Measurements from ENCODE around the gene SLC16A3. TPM values are rescaled to one million over a fixed set of nuclear protein-coding genes. Genes with fewer than 3 reads are reported as not detected.

Gene SLC16A3
- total and polyA plus RNA-seq, 9 of the 15 experiments (the other 6 are each of a cell fraction or from before 2014, with no cell fraction given): 0.11 to 5.4 (median 1.2) TPM; not detected in 2

GRCh38 chr17:82216301-82217119 is 12.3 kb upstream of the SLC16A3 start:
- Histone ChIP-seq H2AFZ (ENCODE audit: low read depth, low read length) (peak overlapping the region; percentile 90), H3K4me2 (ENCODE audit: insufficient read depth, low read length) (no peak overlapping the region), H3K79me2 (ENCODE audit: control insufficient read depth, insufficient read depth, low read length) (peaks cover 20% of the 10 kb centered on the region), H3K9ac (ENCODE audit: insufficient read depth in 1 of 2, low read depth in 2 of 2, low read length in 2 of 2) (peak overlapping the region; percentile 78 to 92; a peak in 3 of 4 replicates), H3K27ac (ENCODE audit: extremely low read depth, low read depth, low read length) (peak overlapping the region; percentile 98), H3K4me3 (no peak overlapping the region), H3K36me3 (ENCODE audit: control insufficient read depth, insufficient read depth, low read length) (no peaks in the 10 kb centered on the region), H3K9me1 (ENCODE audit: control insufficient read depth, insufficient read depth, low read length) (no peaks in the 10 kb centered on the region), H3K27me3 (ENCODE audit: control insufficient read depth in 2 of 2, insufficient read depth in 2 of 2, low read length in 2 of 2) (no peaks in the 10 kb centered on the region), H3K4me1 (replicated peaks in 1 of 2; ENCODE audit: control insufficient read depth in 2 of 2, insufficient read depth in 2 of 2, low read length in 2 of 2) (peaks cover 46 to 72% of the 10 kb centered on the region in 2 experiments), H3K9me3 (replicated peaks; ENCODE audit: control insufficient read depth, insufficient read depth, low read depth, low read length) (no peaks in the 10 kb centered on the region), H4K20me1 (replicated peaks; ENCODE audit: control insufficient read depth, insufficient read depth, low read length) (no peaks in the 10 kb centered on the region)
- no peak for ATAC-seq
- ChIA-PET POLR2A (interaction anchor here (0.6 kb wide), 1 partner anchor 17 kb away, joined by 3 read pairs; no protein-coding TSS in a partner anchor), CTCF (ENCODE audit: low intra/inter-chr PET ratio) (no interaction called here)
- DNase-seq (ENCODE audit: extremely low read depth in 1 of 4, low spot score in 3 of 4): no peak
- intact Hi-C loops (cut with micrococcal nuclease) (no loop called here), in situ Hi-C loops (cut with MboI) (no loop called here)
- WGBS (ENCODE audit: insufficient coverage, low coverage, missing lambda C conversion rate): 84% methylated on average over 15 of the region's 17 CpGs
- BruUV-seq (replicated peaks): no TSS peak
- no peak for FAIRE-seq
- TF ChIP-seq ZNF347 (CRISPR knock-in tag; IDR thresholded peaks at IDR 0.05; ENCODE audit: low read depth) (0 out of 2 replicates have a peak, but pooled peaks have one; percentile 8), POLR2G (IDR thresholded peaks at IDR 0.05; ENCODE audit: low read depth, low read length) (peak; percentile 45; the same call in 1 of the 2 replicates), TAF7 (tag; IDR thresholded peaks at IDR 0.05) (no peak; the same call in 1 of the 2 replicates), CUX1 (CRISPR knock-in tag; IDR thresholded peaks at IDR 0.05) (0 out of 2 replicates have a peak, but pooled peaks have one; percentile 24), E4F1 (CRISPR knock-in tag; IDR thresholded peaks at IDR 0.05; ENCODE audit: borderline replicate concordance) (no peak), FOXP1 (CRISPR knock-in tag; IDR thresholded peaks at IDR 0.05) (0 out of 2 replicates have a peak, but pooled peaks have one; percentile 16), ZNF592 (IDR thresholded peaks at IDR 0.05) (peak; percentile 17; the same call in 1 of the 2 replicates)
